Vagina (tissue), 2 donors: Measurements from ENCODE around the gene WDR87.

Experiments
- POLR2A ChIP-seq, 2 donors: fragments of 450-650 bp; IDR thresholded peaks; one replicate each; pipeline ENCODE4 v1.6.1; 2017; ENCODE audit warnings: antibody characterized with exemption in 2 of 2, mild to moderate bottlenecking in 2 of 2, moderate library complexity in 2 of 2
- TF ChIP-seq, protein P1 (sequence below), 3 experiments: fragments of 450-650 bp in 2 of 3; fragments of 200-600 bp in 1 of 3; sonication (generic) in 1 of 3; IDR thresholded peaks; one replicate each; pipeline ENCODE4 v1.5.1; 2017 to 2019; ENCODE audit warnings: antibody characterized with exemption in 3 of 3, mild to moderate bottlenecking in 2 of 3, moderate library complexity in 2 of 3

DNA sequence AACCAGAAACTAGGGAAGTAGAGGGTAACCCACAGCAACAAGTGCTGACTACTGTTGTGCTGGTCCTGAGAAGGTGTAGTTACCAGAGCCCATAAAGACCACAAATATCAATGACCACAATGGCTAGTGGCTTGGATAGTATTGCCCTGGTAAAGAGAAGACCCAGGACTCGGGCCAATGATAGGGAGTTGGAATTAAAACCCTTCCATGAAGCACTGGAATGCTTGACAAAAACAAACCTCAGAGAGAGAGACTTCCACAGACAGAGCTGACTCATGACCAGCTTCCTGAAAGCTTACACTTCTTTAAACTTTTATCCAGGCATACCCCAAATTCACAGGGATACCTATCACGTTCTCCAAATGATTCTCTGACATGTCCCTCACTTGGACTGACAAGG lies 60.5 kb downstream of the WDR87 start:
- TF ChIP-seq, protein P1, sequence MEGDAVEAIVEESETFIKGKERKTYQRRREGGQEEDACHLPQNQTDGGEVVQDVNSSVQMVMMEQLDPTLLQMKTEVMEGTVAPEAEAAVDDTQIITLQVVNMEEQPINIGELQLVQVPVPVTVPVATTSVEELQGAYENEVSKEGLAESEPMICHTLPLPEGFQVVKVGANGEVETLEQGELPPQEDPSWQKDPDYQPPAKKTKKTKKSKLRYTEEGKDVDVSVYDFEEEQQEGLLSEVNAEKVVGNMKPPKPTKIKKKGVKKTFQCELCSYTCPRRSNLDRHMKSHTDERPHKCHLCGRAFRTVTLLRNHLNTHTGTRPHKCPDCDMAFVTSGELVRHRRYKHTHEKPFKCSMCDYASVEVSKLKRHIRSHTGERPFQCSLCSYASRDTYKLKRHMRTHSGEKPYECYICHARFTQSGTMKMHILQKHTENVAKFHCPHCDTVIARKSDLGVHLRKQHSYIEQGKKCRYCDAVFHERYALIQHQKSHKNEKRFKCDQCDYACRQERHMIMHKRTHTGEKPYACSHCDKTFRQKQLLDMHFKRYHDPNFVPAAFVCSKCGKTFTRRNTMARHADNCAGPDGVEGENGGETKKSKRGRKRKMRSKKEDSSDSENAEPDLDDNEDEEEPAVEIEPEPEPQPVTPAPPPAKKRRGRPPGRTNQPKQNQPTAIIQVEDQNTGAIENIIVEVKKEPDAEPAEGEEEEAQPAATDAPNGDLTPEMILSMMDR (IDR thresholded peaks at IDR 0.05): no peak
- no peak for TF ChIP-seq POLR2A (IDR thresholded peaks at IDR 0.05)
